ENCODE measurements around the gene IRF7.
"Not testable (repeated sequence)": the region's sequence is repeated elsewhere in the genome, so short reads cannot be mapped to it uniquely, and the experiment has no call there.

Gene IRF7

DNA sequence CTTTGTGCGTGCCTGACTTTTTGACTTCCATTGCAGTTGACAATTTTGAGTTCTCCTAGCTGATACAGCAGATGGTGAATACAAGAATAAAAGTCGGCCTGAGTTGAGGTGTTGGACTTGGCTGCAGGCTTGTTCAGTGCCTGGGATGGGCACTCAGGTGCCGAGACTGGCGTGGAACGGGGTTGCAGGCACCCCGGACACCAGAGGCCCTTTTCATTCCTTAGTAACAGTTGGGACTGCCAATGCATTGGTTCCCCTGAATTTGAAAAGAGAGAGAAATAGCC, 38.2 kb downstream of the IRF7 start:
- DNase-seq: no peak

DNA sequence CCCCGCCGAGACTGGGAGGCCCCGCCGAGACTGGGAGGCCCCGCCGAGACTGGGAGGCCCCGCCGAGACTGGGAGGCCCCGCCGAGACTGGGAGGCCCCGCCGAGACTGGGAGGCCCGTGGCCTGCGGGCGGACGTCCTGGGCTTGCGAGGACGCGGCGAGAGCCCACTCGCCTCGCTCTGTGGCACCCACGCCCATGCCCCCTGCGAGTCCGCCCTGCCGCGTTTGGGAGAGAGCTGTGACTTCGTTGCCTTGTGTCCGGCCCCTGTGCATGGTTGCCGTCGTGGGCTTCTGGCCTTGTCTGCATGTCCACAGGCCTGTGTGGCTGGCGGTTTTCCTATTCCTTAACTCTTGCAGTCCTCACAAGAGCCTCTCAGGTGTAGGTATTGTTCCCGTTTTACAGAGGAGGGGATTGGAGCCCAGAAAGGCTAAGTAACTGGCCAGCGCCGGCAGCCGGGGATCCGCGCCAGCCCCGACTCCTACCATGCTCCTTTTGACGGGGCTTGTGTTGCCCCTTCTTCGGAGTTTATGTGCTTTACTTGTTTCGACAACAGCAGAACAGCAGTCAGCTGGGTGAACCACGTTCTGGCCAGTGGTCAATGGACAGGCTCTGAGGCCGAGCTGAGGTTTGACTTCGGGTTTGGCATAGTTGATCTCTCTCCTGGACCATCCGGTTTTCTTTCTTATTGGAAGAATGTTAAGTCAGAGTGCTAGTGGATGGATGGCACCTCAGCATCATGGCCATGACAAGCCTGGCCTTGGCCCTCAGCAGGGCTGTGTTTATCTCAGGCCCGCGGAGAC, 38.7 kb downstream of the IRF7 start:
- DNase-seq: no peak

DNA sequence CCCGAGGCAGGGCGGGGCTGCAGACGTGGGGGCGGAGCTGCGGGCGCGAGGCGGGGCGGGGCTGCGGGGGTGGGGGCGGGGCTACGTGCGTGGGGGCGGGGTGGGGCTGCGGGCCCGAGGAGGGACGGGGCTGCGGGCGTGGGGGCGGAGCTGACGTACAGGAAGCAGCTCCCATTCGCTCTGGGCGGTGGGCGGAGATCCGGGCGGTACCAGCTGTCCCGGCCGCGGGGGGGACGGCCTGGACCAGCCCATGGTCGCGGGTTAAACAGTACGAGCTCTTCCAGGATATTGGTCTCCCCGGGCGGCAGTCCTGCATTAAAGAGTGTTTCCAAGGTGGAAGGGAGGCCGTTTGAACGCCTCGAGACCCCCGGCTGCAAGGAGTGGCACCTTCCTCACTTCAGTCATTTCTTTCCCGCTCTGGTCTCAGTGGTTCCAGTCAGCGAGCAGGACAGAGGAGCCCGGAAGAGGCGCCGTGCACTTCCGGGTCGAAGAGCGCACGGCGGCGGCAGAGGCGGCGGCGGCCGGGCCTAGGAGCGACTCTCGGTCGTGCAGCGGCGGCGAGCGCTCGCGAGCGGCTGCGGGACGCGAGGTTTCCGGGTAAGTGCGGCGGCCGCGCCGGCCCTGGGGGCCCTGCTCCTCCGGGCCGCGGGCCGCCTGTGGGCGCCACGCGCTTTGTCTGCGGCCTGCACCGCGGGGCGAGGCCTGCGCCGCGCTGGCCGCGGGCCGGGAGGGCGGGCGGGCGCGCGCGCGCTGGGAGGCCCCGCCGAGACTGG, 39.6 kb downstream of the IRF7 start, which contains the start of gene PHRF1:
Gene PHRF1 (plus strand): TSS at position 475 of the 773 bp plus-strand sequence. CDS start 5,043 bp downstream, outside the sequence.
- peak; percentile 79 for DNase-seq

DNA sequence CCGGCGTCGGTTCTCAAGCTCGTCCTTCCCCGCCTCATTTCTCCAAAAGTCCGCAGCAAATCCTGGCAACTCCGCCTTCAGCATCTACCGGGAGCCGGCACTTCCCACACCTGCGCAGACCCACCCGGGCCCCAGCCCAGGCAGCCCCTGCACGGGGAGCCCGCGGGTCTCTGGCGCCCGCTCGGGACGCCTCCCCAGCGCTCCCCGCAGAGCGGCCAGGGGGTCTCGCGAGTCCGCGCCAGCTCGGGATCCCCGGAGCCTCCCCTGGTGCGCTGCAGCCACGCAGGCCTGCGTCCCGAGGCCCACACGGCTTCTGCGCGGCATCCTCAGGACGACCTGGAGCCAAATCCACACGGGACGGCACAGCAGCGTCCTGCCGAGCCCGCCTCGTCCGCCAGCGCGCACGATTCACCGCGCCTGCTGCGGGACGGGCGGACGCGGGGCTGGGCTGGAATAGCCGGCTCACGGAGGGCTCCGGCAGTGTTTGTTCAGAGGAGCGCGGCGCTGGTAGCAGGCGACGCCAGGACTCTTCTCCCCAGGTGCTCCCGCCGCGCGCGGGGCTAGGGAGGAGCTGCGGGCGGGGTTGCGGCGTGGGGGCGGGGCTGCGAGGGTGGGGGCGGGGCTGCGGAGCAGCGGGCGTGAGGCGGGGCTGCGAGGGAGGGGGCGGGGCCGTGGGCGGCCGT, 40.3 kb downstream of the IRF7 start:
- DNase-seq: no peak

DNA sequence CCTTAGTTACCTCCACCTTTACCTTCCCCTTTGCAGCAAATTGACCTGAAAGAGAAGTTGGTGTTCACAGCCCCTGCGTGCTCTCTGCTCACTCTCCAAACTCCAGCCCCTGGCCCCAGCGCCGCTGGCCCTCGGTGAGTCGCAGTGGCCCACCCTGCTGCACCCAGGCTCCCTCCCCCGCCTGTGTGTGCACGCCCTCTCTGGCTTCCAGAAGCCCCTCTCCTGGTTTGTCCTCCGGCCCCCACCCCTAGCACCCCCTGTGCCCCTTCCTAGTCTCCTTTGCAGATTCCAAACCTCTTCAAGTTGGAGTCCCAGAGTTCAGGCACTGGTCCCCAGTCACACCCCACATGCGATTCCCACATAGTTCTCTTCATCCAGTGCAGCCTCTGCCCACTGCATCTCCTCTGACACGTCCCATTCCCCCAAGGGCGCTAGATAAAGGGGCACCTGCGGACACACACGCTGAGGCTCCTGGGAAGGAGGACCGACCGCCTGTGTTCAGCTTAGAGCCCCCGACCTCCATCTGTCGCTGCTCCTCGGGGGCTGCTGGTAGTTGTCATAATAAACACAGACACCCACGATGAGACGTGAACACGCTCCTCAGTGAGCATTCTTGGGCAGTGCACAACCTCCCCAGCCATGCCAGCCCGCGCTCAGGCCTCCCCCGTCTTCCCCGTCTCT, 41.0 kb downstream of the IRF7 start:
- no peak for DNase-seq

DNA sequence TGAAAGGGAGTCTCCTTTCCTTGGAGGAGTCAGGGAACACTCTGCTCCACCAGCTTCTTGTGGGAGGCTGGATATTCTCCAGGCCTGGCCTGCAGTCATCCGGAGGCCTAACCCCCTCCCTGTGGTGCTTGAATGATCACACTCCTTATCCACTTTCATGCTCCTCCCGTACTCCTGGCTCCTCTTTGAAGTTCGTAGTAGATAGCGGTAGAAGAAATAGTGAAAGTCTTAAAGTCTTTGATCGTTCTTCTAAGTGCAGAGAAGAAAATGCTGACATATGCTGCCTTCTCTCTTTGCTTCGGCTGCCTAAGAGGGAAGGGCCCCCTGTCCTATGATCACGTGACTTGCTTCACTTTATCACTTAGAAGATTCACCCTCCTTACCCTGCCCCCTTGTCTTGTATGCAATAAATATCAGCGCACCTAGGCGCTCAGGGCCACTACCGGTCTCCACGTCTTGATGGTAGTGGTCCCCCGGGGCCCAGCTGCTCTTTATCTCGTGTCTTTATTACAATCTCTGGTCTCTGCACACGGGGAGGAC, 41.6 kb downstream of the IRF7 start:
- not testable (repeated sequence) for DNase-seq

DNA sequence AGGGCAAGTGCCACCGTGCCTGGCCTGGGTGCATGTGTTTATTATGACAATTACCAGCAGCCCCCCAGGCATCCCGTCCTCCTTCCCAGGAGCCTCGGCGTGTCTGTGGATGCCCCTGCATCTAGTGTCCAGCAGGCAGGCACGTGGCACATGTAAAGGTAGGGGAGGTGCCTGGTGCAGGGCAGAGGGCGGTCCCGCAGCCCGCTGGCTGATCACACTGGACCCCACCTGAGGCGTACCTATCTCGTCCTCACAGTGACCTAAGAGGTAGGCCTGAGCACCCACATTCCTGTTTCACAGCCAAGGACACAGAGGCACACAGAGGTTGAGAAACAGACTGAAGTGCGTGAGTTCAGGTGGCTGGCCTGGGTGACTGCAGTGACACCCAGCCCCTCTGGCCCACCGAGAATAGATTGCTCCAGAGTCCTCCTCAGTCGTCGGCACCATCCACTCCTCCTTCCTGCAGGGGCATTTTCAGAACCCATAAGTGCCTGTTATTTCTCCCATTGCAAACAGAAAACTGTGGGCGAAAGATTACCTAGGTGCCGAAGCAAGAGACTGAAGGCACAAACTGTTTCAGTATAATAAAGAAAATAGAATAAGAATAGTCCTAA, 42.5 kb downstream of the IRF7 start:
- no peak for DNase-seq

DNA sequence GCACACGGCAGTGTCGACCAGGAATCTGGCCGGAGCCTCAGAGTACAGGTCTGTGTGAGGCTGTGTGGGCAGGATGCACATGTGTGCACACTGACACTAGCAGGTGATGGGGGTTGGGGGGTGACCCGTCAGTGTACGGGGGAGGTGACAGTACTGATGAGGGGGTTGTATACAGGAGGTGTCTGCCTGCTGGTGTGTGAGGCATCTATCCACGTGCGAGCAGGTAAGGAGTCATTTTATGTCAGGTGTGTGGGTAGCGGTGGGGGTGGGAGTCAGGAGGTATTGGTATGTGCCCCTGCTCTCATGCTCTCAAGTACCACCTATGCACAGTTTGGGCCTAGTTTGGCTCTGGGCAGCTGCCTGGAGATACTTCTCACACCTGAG, 44.0 kb downstream of the IRF7 start:
- no peak for DNase-seq

DNA sequence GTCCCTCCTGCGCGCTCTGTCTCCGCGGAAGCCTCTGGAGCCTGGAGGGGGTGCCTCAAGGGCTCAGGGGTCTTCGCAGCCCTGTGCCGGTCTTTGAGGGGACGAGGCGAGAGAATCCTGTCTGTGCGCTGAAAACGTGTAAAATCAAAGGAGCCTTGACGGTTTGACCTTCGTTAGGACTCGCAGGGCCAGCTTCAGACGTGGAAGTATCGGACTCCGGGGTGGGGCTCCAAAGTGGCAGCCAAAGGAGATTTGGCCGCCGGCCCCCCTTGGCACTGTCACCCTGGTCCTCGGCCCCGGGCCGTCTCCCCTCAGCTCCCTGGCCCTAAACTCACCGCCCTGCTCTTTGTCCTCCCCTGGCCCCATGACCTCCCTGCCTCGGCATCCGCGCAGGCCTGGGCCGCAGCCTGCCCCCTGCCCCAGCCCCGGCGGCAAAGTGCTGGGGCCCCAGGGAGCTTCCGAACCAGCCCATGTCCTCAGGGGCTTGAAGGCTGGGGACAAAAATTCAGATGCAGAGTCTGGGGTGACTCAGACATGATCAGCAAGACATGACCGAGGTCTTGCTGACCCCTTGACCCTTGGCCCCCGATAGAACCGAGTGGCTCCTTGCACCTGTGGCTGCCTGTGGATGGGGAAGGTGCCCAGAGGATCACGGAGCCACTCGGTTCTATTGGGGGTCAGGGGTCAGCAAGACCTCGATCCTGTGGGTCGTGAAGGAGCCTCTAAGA, 46.4 kb downstream of the IRF7 start:
- no peak for DNase-seq

DNA sequence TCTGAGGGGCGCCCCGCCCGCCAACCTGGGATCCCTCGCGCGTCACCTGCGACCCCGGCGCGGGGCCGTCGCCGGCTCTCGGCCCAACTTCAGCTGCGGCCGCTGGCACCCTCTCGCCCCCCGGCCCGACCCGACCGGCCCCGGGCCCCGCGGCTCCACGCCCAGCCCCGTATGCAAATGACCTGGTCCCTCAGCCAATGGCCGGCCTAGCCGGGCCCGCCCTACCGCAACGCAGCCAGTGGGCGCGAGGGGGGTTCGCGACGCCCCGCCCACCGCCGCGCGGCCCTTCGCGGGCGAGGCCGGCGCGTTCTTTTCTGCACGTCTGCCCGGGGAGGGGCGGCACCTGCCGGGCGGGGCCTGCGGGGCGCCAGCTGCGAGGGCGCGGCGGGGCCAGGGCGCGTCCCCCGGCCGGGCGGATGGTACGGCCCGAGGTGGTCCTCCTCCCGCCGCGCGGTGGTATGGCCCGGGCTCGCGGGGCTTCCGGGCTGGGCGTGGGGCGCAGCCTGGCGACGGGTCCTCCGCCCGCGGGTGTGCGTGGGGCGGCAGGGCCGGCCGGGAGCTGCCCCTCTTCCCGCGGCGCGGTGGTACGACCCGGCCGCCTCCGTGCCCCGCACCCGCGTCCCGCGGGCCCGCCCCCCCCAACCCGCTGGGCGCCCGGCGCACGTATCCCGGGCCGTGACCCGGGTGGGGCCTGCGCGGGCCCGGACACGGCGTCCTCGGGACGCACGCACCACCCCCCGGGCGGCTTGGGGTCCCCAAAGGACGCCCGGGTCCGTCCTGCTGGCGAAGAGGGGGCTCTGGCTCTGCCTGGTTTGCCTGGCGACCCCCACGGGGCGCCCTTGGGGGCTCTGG, 47.2 kb downstream of the IRF7 start:
- DNase-seq: peak; percentile 60

DNA sequence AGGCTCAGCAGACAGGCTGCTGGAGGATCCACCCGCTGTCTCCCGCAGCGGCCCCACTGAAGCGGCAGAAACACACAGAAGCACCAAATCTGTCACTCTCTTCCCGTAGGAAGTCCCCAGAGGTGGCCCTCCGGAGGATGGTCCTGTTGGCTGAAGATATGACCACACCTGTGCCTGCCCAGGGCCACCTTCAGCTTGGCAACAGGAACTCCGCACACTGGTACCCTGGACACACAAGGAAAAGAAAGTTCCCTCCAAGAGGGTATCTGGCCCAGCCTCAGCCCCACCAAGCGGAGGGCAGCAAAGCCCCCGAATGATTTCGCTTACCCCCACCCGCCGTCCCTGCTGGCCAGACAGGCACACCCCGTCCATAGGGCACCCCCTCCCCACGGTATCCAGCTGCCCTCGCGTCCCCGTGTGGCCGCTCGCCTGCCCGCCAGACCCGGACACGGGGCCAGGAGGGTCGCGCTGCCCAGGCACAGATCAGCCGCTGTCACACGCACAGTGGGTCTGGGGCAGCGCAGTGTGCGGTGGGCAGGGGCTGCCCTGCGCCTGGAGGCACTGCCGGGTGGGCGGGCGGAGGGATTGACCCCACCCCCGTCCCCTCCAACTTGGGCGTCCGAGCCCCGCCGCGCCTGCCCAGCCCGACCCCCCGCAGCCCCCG, 48.0 kb downstream of the IRF7 start:
- DNase-seq: no peak

DNA sequence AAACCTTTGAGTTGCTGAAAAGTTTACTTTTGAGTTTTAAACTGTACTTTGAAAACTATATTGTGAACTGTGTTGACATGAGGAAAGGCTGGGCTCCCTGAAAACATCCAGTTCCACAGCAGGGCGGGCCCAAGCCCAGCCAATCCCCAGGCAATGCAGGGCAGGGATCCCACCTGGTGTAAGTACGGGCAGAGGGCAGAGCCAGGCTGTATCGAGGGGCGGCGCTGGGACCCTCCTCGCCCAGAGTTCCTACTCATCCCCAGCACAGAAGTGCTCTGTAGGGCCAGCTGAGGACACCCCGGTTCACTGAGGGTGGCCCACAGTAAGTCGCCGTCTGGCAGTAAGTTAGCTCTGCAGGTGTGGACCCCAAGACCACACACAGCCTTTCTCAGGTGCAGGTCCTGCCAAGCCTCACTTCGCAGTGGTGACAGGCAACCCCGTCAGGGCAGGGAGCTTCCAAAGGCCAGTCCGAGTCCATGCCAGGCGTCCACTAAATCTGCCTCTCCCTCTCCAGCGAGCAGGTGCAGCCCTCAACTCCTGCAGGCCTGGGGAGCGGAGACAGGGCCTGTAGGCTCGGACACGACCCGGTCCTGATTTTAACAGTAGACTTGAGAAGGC, 48.6 kb downstream of the IRF7 start:
- no peak for DNase-seq

DNA sequence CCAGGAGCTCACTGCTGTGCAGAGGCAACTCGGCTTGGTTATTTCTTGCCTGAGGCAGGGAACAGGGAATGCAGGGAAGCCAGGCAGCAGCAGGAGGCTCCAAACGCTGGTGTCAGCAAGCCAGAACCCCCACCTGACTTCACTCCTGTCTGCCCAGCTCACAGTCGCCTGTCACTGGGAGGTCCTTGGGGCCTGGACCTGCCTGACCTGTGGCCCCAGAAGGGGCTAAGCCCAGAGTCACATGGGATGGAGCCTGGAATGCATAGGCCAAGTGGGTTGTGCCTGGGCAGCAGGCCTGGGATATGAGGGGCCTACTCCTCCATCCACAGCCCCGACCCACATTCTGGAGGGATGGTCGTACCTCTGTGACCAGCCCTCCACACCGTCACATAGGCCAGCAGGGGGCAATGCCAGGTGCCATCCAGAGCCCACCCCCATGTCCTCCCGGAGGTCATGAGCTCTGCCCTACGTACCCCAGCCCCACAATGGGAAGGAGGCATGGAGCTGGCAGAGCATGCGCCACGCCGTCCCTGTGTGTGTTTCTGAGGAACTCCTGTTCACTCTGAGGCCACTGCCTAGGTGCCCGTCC, 49.7 kb downstream of the IRF7 start:
- no peak for DNase-seq

DNA sequence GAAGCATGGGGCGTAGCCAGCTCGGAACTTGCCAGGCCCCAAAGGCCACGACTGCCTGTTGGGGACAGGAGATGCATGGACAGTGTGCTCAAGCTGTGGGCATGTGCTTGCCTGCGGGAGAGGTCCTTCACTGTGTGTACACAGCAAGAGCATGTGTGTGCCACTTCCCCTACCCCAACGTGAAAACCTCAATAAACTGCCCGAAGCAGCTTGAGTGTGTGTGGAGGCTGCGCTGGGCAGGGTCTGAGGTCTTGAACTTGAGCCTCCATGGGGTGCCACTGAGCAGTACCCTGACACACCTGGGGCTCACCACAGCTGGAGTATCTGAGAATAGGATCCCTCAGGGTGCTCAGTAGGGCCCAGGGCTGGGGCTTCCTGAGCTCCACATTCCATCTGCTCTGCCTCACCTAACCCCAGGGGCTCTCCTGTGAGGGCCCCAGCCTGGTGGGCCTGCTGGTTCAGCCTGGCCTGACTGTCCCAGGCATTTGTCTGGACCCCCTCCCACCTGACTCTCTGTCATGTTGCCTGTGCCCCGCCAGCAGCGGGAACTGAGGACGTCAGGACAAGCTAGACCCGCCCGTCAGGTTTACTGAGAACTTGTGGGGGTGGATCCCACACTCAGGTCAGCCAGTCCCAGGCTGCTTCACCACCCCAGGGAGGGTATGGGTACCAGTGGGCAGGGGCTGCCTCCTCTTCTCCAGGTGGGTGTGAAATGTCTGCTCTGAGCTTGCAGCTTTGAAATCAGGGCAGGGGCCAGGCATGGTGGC, 51.8 kb downstream of the IRF7 start:
- DNase-seq: no peak

DNA sequence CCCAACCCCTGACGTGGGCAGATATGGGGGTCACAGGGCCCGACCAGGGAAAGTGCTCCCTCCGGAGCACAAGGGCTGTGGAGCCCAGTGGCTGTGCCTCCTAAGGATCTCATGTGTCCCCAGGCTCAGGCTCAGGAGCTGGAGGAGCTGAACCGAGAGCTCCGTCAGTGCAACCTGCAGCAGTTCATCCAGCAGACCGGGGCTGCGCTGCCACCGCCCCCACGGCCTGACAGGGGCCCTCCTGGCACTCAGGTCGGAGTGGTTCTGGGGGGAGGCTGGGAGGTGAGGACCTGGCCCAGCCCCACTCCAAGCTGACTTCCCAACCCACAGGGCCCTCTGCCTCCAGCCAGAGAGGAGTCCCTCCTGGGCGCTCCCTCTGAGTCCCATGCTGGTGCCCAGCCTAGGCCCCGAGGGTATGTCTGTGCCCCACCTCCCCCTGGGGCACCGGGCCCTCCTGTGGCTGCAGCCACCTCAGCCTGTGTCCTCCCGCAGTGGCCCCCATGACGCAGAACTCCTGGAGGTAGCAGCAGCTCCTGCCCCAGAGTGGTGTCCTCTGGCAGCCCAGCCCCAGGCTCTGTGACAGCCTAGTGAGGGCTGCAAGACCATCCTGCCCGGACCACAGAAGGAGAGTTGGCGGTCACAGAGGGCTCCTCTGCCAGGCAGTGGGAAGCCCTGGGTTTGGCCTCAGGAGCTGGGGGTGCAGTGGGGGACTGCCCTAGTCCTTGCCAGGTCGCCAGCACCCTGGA, 52.5 kb downstream of the IRF7 start:
- no peak for DNase-seq

All from NCI-H1694 (cell line).